ENCODE measurements around the gene SMOC2.

DNA sequence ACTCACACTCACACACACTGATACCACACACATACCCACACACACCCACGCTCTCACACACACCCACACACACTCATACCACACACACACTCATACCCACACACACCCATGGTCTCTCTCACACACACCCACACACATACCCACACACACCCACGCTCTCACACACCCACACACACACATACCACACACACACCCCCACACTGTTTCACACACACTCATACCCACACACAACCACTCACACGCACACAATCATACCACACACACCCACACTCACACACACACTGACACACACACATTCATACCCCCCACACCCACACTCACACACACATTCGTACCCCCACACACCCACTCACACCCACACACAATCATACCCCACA is 158.1 kb downstream of the SMOC2 start:
- TF ChIP-seq, protein P1, sequence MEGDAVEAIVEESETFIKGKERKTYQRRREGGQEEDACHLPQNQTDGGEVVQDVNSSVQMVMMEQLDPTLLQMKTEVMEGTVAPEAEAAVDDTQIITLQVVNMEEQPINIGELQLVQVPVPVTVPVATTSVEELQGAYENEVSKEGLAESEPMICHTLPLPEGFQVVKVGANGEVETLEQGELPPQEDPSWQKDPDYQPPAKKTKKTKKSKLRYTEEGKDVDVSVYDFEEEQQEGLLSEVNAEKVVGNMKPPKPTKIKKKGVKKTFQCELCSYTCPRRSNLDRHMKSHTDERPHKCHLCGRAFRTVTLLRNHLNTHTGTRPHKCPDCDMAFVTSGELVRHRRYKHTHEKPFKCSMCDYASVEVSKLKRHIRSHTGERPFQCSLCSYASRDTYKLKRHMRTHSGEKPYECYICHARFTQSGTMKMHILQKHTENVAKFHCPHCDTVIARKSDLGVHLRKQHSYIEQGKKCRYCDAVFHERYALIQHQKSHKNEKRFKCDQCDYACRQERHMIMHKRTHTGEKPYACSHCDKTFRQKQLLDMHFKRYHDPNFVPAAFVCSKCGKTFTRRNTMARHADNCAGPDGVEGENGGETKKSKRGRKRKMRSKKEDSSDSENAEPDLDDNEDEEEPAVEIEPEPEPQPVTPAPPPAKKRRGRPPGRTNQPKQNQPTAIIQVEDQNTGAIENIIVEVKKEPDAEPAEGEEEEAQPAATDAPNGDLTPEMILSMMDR (optimal IDR thresholded peaks at IDR 0.05 in 1 of 3, IDR thresholded peaks at IDR 0.05 in 1 of 3, conservative IDR thresholded peaks at IDR 0.05 in 1 of 3; ENCODE audit: extremely low read depth in 1 of 3, insufficient read depth in 2 of 3, low read length in 3 of 3), result no peak
- TF ChIP-seq EZH2 (IDR thresholded peaks at IDR 0.05; ENCODE audit: low read length), result no peak
